ENCODE data around the gene ZNF644.
"Not testable (repeated sequence)": the region's sequence is repeated elsewhere in the genome, so short reads cannot be mapped to it uniquely, and the experiment has no call there.

Gene ZNF644

GRCh38 chr1:91021686-91022517, at the start of gene ZNF644:
Gene ZNF644 (minus strand): TSS chr1:91022035. CDS start chr1:90982353, 39,682 bp downstream.
- peak; percentile 93 for DNase-seq (ENCODE audit: low spot score)

GRCh38 chr1:91070298-91070697, 48.5 kb upstream of the ZNF644 start:
- no peak for DNase-seq (ENCODE audit: low spot score)

GRCh38 chr1:91066538-91066937, 44.7 kb upstream of the ZNF644 start:
- DNase-seq (ENCODE audit: low spot score), result no peak

- DNase-seq (ENCODE audit: low spot score), result no peak
These were observed 43.5 kb upstream of the ZNF644 start for GRCh38 chr1:91065337-91065736.

GRCh38 chr1:91063403-91063802, 41.6 kb upstream of the ZNF644 start:
- DNase-seq (ENCODE audit: low spot score), result not testable (repeated sequence)

- no peak for DNase-seq (ENCODE audit: low spot score)
These were observed 37.3 kb upstream of the ZNF644 start for GRCh38 chr1:91059157-91059556.

- no peak for DNase-seq (ENCODE audit: low spot score)
These were observed 35.9 kb upstream of the ZNF644 start for GRCh38 chr1:91057784-91058183.

- DNase-seq (ENCODE audit: low spot score), result no peak
These were observed 33.1 kb upstream of the ZNF644 start for GRCh38 chr1:91054780-91055481.

- DNase-seq (ENCODE audit: low spot score), result no peak
These were observed 31.8 kb upstream of the ZNF644 start for GRCh38 chr1:91053630-91054029.

GRCh38 chr1:91049551-91049950, 27.7 kb upstream of the ZNF644 start:
- DNase-seq (ENCODE audit: low spot score), result not testable (repeated sequence)

- no peak for DNase-seq (ENCODE audit: low spot score)
These were observed 24.9 kb upstream of the ZNF644 start for GRCh38 chr1:91046766-91047165.

- DNase-seq (ENCODE audit: low spot score), result no peak
These were observed 23.4 kb upstream of the ZNF644 start for GRCh38 chr1:91045284-91045683.

- not testable (repeated sequence) for DNase-seq (ENCODE audit: low spot score)
These were observed 22.9 kb upstream of the ZNF644 start for GRCh38 chr1:91044776-91045175.

- DNase-seq (ENCODE audit: low spot score), result not testable (repeated sequence)
These were observed 20.5 kb upstream of the ZNF644 start for GRCh38 chr1:91042372-91042771.

GRCh38 chr1:91038582-91038981, 16.7 kb upstream of the ZNF644 start:
- no peak for DNase-seq (ENCODE audit: low spot score)

GRCh38 chr1:91036894-91037829, 15.3 kb upstream of the ZNF644 start:
- DNase-seq (ENCODE audit: low spot score), result no peak

GRCh38 chr1:91032349-91032748, 10.5 kb upstream of the ZNF644 start:
- no peak for DNase-seq (ENCODE audit: low spot score)

GRCh38 chr1:91031081-91031480, 9.2 kb upstream of the ZNF644 start:
- no peak for DNase-seq (ENCODE audit: low spot score)

- DNase-seq (ENCODE audit: low spot score), result no peak
These were observed 4.9 kb upstream of the ZNF644 start for GRCh38 chr1:91026777-91027176.

GRCh38 chr1:91026320-91026719, 4.5 kb upstream of the ZNF644 start:
- DNase-seq (ENCODE audit: low spot score), result no peak

- DNase-seq (ENCODE audit: low spot score), result no peak
These were observed 2.8 kb upstream of the ZNF644 start for GRCh38 chr1:91024481-91025119.

GRCh38 chr1:91022518-91022929, 689 bp upstream of the ZNF644 start:
- DNase-seq (ENCODE audit: low spot score), result no peak

Measured in CD4-positive, alpha-beta T cell treated with Interleukin-2 at 100 ng/mL for 4 hours (primary cell).